ENCODE measurements around the gene SPOCK1.
"Not testable (repeated sequence)": the region's sequence is repeated elsewhere in the genome, so short reads cannot be mapped to it uniquely, and the experiment has no call there.

Gene SPOCK1

DNA sequence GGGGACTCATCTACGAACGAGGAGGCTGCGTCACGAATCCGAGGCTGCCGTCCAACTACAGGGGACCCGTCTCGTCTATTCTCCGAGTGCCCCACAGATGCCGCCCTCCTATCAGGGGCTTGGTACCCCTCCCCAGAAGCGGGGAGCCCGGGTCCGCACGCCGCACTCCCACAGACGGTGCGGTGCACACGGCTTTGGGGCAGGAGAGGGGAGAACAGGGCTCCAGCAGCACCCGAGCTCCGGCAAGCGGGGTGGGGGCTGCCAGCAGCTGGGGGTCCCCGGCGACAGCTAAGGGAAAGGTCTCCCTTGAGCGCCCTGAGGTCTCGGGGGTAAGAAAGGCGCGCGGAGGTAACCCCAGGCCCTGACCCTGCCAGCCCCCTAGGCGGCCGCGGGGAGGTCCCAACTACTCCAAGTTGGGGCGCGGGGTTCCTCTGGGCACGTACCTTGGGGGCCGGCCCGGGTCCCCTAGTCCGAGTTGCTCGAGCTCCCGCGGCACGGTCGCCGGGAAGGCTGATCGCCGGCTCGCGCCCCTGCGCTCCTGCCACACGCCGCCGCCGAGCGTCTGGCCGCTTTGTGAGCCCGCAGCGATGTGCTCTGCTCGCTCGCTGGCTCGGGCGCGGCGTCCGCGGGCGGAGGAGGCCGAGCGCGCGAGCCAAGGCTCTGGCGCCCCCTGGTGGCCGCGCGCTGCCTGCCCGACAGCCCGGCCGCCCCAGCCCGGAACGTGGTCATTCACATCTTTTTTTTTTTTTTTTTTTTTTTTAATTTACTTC, at the start of gene SPOCK1:
Gene SPOCK1 (minus strand): TSS at position 591 of the 770 bp plus-strand sequence.
- DNase-seq, result peak; percentile 70 to 77

DNA sequence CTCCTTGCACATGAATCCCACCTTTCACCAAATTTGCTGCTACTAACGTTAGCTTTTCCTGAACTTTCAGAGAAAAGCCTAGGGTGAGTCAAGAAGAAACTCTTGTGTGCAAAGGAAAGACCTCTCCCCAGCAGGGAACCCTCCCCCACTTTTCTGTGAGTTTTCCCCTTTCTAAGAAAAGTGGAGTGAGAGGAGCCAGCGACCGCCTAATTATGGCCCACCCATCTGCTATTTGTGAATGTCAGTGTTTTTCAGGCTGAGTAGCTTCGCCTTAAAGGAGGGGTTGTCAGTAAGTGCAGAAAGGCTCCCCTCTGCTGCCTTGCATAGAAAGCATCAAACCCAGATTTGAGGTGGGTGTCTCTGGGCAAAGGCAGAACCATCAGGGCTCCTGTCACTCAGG, 46.8 kb upstream of the SPOCK1 start:
- no peak for DNase-seq

DNA sequence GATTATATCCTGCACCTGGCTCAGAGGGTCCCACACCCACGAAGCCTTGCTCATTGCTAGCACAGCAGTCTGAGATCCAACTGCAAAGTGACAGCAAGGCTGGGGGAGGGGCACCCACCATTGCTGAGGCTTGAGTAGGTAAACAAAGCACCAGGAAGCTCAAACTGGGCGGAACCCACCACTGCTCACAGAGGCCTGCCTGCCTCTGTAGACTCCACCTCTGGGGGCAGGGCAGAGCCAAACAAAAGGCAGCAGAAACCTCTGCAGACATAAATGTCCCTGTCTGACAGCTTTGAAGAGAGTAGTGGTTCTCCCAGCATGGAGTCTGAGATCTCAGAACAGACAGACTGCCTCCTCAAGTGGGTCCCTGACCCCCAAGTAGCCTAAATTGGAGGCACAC, 36.3 kb upstream of the SPOCK1 start:
- DNase-seq, result not testable (repeated sequence)

DNA sequence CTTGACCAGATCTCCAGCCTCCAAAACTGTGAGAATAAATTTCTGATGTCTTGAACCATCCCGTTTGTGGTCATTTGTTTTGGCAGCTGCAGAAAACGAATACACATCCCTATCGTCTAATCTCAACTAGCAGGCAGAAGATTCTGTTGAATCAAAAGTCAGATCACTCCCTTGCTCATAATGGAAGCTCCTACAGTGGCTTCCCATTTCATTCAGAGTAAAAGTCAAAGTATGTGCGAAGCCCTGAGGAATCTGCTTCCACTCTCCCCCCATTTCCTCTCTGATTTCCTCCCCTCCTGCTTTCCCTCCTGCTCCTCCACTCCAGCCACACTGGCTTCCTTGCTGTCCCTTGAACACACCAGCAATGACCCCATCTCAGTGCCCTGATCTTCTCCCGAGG, 34.8 kb upstream of the SPOCK1 start:
- DNase-seq, result no peak

DNA sequence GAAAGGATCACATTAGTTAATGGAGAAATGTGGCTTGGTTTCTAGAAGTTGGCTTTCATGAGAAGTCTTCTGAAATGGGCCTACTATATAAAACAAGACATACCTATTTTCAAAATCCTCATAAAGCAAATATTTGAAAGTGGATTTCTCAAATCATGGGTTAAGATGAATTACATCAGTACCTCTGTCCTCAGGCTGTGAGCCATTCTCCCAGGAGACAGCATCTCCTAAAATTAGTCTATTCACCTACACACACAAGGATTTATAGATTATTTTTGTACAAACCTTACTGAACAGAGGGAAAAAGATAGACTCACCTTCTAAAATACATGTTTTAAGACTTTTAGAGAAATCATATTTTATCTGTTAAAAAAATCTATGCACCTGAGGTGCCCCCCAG, 32.1 kb upstream of the SPOCK1 start:
- no peak for DNase-seq

DNA sequence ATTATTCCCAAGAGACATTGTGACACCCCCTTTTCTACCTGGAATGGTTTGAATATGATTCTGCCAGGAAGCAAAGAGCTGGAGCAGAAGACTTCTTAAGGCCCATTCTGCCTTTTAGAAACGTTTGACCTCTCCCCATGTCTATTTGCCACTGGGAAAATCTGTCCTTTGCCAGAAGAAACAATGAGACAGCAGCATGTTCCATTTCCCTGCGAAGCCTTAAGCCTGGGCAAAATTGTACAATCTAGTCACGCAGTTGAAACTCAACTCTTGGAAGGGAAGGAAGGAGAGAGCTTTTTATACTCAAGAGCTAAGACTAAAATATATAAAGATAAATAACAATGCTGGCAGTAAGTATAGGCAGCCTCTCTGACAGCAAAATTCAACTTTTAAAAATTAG, 22.1 kb upstream of the SPOCK1 start:
- DNase-seq, result no peak

DNA sequence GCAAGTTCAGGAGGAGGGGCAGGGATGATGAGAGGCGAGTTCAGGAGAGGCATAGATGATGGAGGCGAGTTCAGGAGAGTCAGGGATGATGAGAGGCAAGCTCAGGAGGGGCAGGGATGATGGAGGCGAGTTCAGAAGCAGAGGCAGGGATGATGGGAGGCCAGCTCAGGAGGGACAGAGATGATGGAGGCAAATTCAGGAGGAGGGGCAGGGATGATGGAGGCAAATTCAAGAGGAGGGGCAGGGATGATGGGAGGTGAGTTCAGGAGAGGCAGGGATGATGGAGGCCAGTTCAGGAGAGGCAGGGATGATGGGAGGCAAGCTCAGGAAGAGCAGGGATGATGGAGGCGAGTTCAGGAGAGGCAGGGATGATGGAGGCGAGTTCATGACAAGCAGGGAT, 17.8 kb upstream of the SPOCK1 start:
- DNase-seq, result no peak

DNA sequence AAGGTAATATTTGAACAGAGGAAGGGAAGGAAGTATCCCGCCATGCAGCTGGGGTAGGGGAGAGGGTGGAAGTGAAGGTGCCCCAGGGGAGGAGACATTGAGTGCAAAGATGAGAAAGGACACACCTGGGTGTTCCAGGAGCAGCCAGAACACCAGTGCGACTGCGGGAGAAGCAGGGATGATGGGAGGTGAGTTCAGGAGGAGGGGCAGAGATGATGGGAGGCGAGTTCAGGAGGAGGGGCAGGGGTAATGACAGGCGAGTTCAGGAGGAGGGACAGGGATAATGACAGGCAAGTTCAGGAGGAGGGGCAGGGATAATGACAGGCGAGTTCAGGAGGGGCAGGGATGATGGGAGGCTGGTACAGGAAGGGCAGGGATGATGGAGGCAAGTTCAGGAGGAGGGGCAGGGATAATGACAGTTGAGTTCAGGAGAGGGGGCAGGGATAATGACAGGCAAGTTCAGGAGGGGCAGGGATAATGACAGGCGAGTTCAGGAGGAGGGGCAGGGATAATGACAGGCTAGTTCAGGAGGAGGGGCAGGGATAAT, 17.2 kb upstream of the SPOCK1 start:
- DNase-seq, result no peak

DNA sequence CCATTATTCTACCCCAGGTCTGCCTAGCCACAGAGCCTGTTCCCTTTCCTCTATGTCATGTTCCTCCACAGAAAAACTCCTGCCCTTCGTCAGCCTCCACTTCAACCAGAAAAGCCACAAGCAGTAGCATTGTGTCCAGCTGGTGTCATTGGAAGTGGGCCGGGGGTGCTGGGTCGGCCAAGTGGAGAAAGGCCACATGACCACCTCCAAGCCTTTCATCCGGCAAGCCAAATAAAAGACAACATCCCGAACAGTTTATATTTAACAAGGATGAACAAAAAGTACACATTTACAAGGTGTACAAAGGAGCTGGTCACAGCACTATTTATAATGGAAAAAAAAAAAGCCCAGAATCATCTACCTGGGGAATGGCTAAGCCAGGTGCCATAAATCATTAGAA, 16.1 kb upstream of the SPOCK1 start:
- DNase-seq, result no peak

DNA sequence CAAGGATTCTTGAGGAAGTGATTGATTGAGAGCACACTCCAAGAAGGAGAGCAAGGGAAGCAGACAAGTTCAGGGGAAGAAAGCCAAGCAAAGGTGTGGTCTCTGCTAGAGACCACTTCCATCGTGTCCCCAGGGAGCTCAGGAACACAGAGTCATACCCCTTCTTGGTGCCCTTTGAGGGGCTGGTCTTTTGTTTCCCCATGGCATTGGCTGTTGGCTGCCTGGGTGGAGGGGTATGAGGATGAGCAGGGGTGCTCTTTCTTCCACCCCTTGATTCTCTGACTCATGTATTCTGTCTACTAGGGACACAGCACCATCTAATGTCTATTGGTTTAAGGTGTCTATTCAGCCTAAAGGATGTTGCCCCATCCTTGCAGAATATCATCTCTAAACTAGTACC, 11.5 kb upstream of the SPOCK1 start:
- DNase-seq, result no peak

DNA sequence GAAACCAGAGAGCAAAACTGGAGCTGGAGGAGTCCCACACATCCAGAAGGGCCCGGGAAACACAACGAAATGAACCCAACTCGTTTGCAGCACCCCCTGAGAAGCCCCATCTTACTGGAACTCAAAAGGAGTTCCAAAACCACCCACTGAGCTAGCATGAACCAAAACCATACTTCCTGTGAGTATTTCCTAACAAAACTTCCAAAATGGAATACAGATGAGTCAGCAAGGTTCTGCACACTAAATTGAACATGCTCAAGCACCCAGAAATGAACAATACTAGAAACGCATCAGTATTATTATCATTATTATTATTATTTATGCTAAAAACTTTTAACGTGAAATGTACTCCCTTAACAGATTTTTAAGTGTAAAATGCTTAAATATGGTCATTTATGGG, 8.0 kb upstream of the SPOCK1 start:
- DNase-seq, result no peak

DNA sequence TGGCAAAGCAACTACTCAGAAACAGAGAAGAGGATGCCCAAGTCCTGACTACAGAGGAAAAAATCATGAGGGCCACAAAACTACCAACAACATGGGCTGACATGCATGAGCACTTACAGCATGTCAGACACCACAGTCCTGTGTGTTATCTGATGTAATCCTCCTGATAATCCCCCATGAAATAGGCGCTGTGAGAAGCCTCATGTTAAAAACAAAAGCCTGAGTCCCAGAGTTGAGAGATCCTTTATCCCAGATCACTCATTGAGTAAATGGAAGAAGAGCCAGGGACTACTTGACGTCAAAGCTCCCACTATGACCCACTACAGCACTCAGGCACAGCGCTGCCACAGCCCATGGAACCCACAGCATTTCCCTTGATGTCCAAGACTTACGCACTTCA, 7.2 kb upstream of the SPOCK1 start:
- no peak for DNase-seq

DNA sequence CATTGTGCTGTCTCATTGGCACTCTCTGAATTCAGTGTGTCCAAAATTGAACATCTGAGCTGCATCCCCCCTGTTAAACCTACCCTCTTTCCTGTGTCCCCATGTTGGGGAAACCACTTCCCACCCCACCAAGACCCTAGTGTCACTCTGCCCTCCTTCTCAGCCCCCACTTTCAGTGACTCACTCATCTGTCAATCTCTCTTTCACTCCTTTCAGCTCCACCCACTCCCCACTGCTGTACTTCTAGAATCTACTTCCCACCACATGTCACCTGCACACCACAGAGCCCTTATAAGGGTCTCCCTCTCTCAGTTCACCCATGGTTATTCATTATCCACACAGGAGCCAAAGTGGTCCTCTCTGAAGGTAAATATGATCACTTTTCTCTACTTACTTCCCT, 5.8 kb upstream of the SPOCK1 start:
- DNase-seq, result no peak

DNA sequence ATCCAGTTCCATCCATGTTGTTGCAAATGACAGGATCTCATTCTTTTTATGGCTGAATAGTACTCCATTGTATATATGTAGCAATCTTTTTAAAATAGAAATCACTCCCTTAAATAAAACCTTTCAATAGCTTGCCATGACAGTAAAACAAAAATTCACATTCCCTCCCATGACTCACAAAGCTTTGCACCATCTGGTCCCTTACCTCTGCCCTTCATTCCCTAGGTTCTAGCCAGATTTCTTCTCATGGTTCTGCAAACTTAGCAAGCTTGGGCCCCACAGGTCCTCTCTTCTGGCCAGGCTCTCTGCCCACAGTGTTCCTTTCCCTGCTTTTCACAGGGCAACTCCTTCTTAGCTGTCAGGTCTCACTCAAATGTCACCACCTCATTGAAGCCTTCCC, 4.3 kb upstream of the SPOCK1 start:
- no peak for DNase-seq

DNA sequence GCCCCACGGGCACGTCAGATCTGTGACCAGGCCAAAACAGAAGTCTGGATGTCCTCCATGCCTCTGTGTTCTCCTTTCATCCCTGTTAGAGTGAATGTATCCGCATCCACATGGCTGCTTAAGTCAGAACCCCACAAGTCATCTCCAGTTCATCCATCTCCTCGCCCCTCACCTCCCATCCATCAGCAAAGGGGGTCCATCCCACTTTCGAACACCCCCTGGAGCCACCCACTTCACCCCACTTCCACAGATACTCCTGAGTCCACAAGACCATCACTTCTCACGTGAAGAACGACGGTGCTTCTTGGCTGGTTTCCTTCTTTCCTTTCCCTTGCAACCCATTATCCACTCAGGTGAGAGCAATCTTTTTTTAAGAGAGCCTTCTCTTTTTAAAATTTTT, 3.5 kb upstream of the SPOCK1 start:
- DNase-seq, result no peak

DNA sequence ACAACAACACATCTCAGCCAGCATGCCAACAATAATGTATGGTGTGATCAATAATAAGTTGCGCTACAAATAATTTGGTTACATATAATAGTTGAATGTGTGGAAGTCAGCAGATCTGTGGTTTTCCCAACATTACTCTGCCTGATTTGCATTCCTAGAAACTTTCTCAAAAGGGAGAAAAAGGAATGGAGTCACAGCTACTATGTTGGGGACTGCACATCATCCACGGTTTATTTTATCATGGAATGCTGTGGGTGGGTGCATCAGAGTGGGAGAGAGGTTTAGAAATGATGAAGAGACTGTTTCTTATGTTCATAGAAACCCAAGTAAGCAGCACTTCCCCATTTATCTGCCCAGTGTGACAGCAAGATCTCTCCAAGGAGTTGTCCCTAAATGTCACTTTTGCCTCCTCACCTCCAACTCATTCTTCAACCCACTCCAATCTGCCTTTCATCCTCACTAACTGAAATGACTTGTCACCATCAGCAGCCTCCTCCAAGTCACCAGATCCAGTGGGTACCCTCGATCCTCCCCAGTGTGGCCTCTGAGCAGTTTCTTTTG, 2.8 kb upstream of the SPOCK1 start:
- DNase-seq, result no peak

DNA sequence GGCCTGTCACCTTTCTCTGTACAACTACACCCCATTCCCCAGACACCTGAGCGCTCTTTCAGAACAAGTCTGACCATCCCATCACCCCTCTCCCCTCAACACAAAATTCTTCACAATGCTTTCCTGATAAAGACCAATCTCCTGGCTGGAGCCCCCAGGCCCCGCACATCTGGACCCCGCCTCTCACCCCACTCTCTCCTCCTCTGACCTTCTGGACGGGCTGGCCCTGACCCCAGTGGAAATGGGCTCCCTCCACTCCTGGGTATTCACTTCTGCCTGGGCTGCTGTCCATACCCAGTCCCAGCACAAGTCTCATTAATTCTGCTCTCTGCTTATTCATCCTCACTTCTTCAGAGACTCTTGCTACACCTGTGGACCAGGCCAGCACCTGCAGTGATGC, 2.1 kb upstream of the SPOCK1 start:
- no peak for DNase-seq

DNA sequence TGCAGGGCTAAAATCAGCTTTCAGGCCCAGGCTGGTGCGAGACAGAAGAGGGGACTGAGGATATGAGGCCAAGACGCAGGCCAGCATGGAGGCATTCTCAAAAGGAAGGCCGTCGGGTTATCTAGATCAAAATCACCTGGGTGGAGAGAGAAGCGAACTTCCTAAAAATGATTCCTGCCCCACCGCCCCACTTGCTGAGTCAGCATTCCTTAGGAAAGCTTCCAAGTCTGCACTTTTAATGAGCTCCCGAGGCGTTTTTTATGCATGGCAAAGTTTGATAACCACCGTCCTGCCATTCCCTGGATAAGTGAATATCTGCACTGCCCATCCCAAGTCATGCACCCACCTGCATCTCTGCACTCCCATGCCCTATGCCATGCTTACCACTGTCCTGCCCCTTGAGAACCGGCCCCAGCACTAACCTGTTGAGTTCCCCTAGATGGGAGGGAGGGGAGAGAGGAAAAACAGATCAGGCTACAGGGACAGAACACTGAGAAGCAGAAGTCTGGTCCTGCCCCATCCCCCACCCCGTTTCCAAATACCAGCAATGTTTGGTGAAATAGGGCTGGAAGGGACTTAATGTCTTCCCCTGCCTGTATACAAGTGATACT, 1.6 kb upstream of the SPOCK1 start:
- no peak for DNase-seq

DNA sequence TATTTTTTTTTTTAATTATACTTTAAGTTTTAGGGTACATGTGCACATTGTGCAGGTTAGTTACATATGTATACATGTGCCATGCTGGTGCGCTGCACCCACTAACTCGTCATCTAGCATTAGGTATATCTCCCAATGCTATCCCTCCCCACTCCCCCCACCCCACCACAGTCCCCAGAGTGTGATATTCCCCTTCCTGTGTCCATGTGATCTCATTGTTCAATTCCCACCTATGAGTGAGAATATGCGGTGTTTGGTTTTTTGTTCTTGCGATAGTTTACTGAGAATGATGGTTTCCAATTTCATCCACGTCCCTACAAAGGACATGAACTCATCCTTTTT, 351 bp upstream of the SPOCK1 start:
- DNase-seq, result not testable (repeated sequence)

DNA sequence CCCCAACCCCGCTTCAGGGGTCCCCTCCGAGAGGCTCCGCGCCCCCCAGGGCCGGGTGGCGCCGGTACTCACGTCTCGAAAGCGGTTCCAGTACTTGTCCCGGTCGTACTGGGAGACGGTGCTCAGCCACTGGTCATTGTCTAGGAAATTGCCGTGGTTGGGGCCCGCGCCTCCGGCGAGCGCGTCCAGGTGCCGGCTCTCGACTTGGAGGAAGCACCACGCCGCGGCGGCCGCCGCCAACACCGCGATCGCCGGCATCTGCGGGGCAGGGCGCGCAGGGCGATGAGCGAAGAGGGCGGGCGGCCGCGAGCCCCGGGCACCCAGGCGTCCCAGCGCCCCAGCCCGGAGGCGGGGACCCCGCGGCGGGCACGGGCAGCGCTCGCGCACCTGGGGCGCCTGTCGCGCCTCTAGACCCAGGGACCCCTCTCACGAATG, 808 bp downstream of the SPOCK1 start:
- peak in 1 of 2 experiments; percentile 29 for DNase-seq

DNA sequence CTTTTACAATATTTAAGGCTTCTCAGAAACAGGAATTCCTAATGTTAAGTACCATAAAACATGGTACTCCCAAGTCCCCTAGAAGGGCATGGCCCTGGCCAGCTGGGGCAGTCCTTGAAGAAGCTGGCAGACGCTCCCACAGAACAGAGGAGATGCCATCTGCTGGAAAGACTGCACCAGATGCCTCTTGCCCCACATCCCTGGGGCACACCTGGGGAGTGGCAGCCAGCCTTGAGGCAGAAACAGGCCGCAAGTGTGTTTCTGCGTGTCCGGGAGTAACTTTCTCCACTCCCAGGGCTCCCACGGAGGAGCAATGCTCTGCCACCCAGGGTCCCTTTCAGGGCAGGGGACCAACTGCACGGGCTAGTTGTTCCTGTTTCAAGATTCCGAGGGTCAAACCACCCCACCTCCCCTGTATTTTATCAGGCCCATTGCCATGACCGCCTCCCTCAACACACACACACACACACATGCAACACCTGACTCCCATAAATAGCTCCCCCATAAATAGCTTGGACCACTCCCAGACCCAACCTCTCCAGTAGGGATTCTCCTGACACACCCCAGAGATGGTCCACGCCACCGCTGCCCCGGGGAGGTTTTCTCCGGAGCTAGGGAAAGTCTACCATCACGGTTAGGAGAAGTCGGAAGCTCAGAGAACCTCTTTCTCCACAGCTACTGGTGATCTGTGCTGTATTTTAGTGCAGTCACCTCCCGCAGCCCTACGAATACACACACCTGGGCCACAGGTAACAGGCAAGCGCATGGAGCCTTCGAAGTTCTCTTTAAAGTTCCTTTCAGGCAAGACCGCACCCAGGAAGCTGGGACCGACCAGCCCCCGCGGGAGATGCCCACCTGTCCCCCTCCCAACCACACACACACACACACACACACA, 1.5 kb downstream of the SPOCK1 start:
- no peak for DNase-seq

DNA sequence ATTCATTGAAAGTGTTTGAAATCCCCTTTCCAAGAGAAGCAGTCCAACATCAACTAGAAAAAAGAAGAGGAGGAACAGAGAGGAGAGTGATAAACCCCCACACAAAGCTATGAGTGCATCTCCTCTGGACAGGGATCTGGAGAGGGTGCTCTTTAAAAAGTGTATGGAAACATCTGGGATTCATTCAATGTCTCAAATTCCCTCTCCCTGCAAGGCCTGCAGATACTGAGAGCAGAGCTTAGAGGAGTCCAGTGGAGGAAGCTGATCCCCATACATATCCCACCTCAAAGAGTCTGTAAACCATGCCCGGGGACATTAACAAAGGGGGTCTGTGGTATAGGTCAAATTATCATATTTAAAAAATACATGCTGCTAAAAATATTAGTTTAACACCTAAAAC, 2.2 kb downstream of the SPOCK1 start:
- no peak for DNase-seq

DNA sequence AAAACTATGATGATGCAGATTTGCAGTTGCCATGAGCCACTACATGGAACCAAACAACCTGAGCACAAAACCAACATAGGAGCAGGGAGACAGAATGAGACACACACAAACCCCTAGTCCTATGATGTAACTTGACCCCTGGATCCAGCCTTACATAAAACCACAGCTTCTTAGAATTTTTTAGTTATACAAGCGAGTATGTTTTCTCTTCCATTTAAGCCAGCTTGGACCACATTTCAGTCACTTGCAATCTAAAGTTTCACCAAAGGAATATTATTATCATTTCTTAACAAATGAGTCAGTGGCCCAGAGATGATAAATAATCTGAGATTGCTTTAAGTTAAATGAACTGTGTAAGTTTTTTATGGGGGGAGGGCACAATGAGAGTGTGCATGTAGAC, 6.8 kb downstream of the SPOCK1 start:
- DNase-seq, result no peak
